Stomach (tissue), 9 donors: ENCODE measurements around the gene PTPRG. TPM values are rescaled to one million over a fixed set of nuclear protein-coding genes. Genes with fewer than 3 reads are reported as not detected.
A peak's percentile ranks its signal among the peaks of the same experiment; 100 is the strongest.
"Not testable (repeated sequence)": the region's sequence is repeated elsewhere in the genome, so short reads cannot be mapped to it uniquely, and the experiment has no call there.

Experiments
- DNase-seq, 2 donors: peaks; one replicate each; pipeline versions ENCODE4 v3.0.0 to v3.0.0-alpha.2; 2013 to 2019
- H3K27ac ChIP-seq, 5 donors: fragments of 200-600 bp in 4 of 5; sonication (generic) in 4 of 5; one replicate each; pipeline ENCODE4 v1.5.1; 2013 to 2019; ENCODE audit warnings: mild to moderate bottlenecking in 1 of 5, moderate library complexity in 1 of 5
- H3K27me3 ChIP-seq, 3 donors: fragments of 200-600 bp; sonication (generic); one replicate each; pipeline ENCODE4 v1.5.1; 2017 to 2019; ENCODE audit warnings: mixed run types in 1 of 3
- H3K36me3 ChIP-seq, 4 donors: fragments of 200-600 bp; sonication (generic); 1 replicate in 3 of 4; 2 replicates in 1 of 4; pipeline ENCODE4 v1.5.1; 2016 to 2019
- H3K4me1 ChIP-seq, 4 donors: fragments of 200-600 bp; sonication (generic); one replicate each; pipeline ENCODE4 v1.5.1; 2016 to 2019
- H3K4me3 ChIP-seq, 4 donors: fragments of 200-600 bp; sonication (generic) in 3 of 4; one replicate each; pipeline ENCODE4 v1.5.1; 2016 to 2019; ENCODE audit warnings: mild to moderate bottlenecking in 1 of 4
- H3K9me3 ChIP-seq, 4 donors: fragments of 200-600 bp; sonication (generic); one replicate each; pipeline ENCODE4 v1.5.1; 2016 to 2019
- CTCF ChIP-seq, 7 experiments: fragments of 450-650 bp in 4 of 7; fragments of 200-600 bp in 3 of 7; sonication (generic) in 3 of 7; IDR thresholded peaks; one replicate each; pipeline ENCODE4 v1.5.1; 2016 to 2019; ENCODE audit warnings: antibody characterized with exemption in 7 of 7, control low read depth in 2 of 7, mild to moderate bottlenecking in 1 of 7
- EP300 ChIP-seq: sonication (generic); formaldehyde crosslinking; IDR thresholded peaks from one replicate; pipeline ENCODE4 v1.6.1; 2017; ENCODE audit warnings: antibody characterized with exemption
- POLR2A ChIP-seq, 4 donors: fragments of 450-650 bp; IDR thresholded peaks; one replicate each; pipeline ENCODE4 v1.6.1; 2016; ENCODE audit warnings: antibody characterized with exemption in 4 of 4, control low read depth in 2 of 4, mild to moderate bottlenecking in 1 of 4, moderate library complexity in 1 of 4
- POLR2AphosphoS5 ChIP-seq, 3 donors: sonication (generic); formaldehyde crosslinking; IDR thresholded peaks; one replicate each; pipeline ENCODE4 v1.6.1; 2016; ENCODE audit warnings: antibody characterized with exemption in 3 of 3
- WGBS, 5 donors: extraction: QIAGEN DNeasy Blood & Tissue Kit in 3 of 5; methylation state at CpG; one replicate each; pipeline versions ENCODE4 v1.1.5 to v1.1.7; 2013 to 2018; 5-methylcytosine and 5-hydroxymethylcytosine counted together
- intact Hi-C: fragments of 100-400 bp; cut with DNase I; formaldehyde crosslinking; loops from one replicate; pipeline ENCODE4 v1.15.1; 2023; ENCODE audit warnings: low total_unique reads
- polyA plus RNA-seq, 3 donors: library from polyadenylated mRNA; stranded (reverse); fragments of 200-250 nt; gene quantifications; one replicate each; pipeline ENCODE4 v1.2.3, GENCODE V29; 2013
- total RNA-seq, 5 donors: library from RNA; depleted of rRNA; stranded (reverse); fragments of >200 nt; gene quantifications; one replicate each; pipeline versions ENCODE4 v1.1.0 to v1.2.3, GENCODE V29; 2014 to 2016
- donor health status: healthy with polysubstance abuse.
- donor health status: Bipolar disorder and iron deficiency.
- donor health status: healthy.

The PTPRG gene
- total and polyA plus RNA-seq, 8 donors = 2.4 to 96.0 (median 22.0) TPM

GRCh38 chr3:61697301-61697700, 135.9 kb downstream of the PTPRG start:
- peaks cover 0 to 9% (median 0%) of the 10 kb centered on the region in 4 donors for H3K4me1 ChIP-seq
- H3K36me3 ChIP-seq = no peaks in the 10 kb centered on the region
- DNase-seq = no peak
- no peaks in the 10 kb centered on the region for H3K9me3 ChIP-seq
- TF ChIP-seq POLR2AphosphoS5 (IDR thresholded peaks at IDR 0.05) = no peak
- no peak for TF ChIP-seq POLR2A (IDR thresholded peaks at IDR 0.05)
- TF ChIP-seq EP300 = no peak
- no peak for TF ChIP-seq CTCF (IDR thresholded peaks at IDR 0.05)
- intact Hi-C loops = no loop called here
- 56 to 80% (median 64%) methylated on average over 2 of the region's 2 CpGs for WGBS, 5 donors
- no peak overlapping the region for H3K27ac ChIP-seq
- H3K27me3 ChIP-seq = no peaks in the 10 kb centered on the region
- no peak overlapping the region for H3K4me3 ChIP-seq

GRCh38 chr3:61698278-61699072, 137.1 kb downstream of the PTPRG start:
- H3K9me3 ChIP-seq, H3K4me3 ChIP-seq, H3K4me1 ChIP-seq, H3K27me3 ChIP-seq, intact Hi-C loops, H3K27ac ChIP-seq, H3K36me3 ChIP-seq, DNase-seq: not testable (repeated sequence)
- WGBS, 5 donors = 87 to 98% (median 93%) methylated on average over 3 of the region's 3 CpGs

- TF ChIP-seq POLR2A (IDR thresholded peaks at IDR 0.05) = no peak
- TF ChIP-seq EP300 = no peak
- TF ChIP-seq POLR2AphosphoS5 (IDR thresholded peaks at IDR 0.05) = no peak
- no peak for TF ChIP-seq CTCF (IDR thresholded peaks at IDR 0.05)
- intact Hi-C loops = no loop called here
- Histone ChIP-seq H3K27ac (no peak overlapping the region), H3K4me3 (no peak overlapping the region), H3K27me3 (no peaks in the 10 kb centered on the region), H3K4me1 (peaks cover 0 to 13% (median 0%) of the 10 kb centered on the region in 4 donors), H3K9me3 (no peaks in the 10 kb centered on the region), H3K36me3 (no peaks in the 10 kb centered on the region)
- DNase-seq = no peak
Observed at GRCh38 chr3:61699622-61700021, 138.3 kb downstream of the PTPRG start.

GRCh38 chr3:61701011-61701410, 139.6 kb downstream of the PTPRG start:
- H3K9me3 ChIP-seq = no peaks in the 10 kb centered on the region
- intact Hi-C loops = no loop called here
- TF ChIP-seq POLR2A (IDR thresholded peaks at IDR 0.05) (no peak), POLR2AphosphoS5 (IDR thresholded peaks at IDR 0.05) (no peak), CTCF (IDR thresholded peaks at IDR 0.05) (no peak), EP300 (no peak)
- peak in 1 of 2 donors; percentile 30 for DNase-seq
- no peaks in the 10 kb centered on the region for H3K36me3 ChIP-seq
- H3K4me1 ChIP-seq = peaks cover 0 to 15% (median 0%) of the 10 kb centered on the region in 4 donors
- H3K27ac ChIP-seq = no peak overlapping the region
- H3K4me3 ChIP-seq = no peak overlapping the region
- H3K27me3 ChIP-seq = no peaks in the 10 kb centered on the region
- 44 to 79% (median 60%) methylated on average over 1 of the region's 1 CpG for WGBS, 5 donors

- Histone ChIP-seq H3K27ac (no peak overlapping the region), H3K9me3 (no peaks in the 10 kb centered on the region), H3K4me1 (peaks cover 0 to 15% (median 0%) of the 10 kb centered on the region in 4 donors), H3K27me3 (no peaks in the 10 kb centered on the region), H3K4me3 (no peak overlapping the region), H3K36me3 (no peaks in the 10 kb centered on the region)
- no peak for DNase-seq
- TF ChIP-seq POLR2AphosphoS5 (IDR thresholded peaks at IDR 0.05) = no peak
- no peak for TF ChIP-seq POLR2A (IDR thresholded peaks at IDR 0.05)
- no peak for TF ChIP-seq CTCF (IDR thresholded peaks at IDR 0.05)
- no peak for TF ChIP-seq EP300
- intact Hi-C loops = no loop called here
- 76 to 85% (median 79%) methylated on average over 4 of the region's 4 CpGs for WGBS, 5 donors
Observed at GRCh38 chr3:61702453-61702852, 141.1 kb downstream of the PTPRG start.
